ENCODE data around the gene CAPS.

- TF ChIP-seq CTCF (IDR thresholded peaks at IDR 0.05; ENCODE audit: low read depth, low read length) = no peak
- TF ChIP-seq EZH2phosphoT487 (IDR thresholded peaks at IDR 0.05; ENCODE audit: low read depth) = no peak
Observed at GRCh38 chr19:5933391-5934068, 19.5 kb downstream of the CAPS start.
